ENCODE data around the gene STARD13. TPM values are rescaled to one million over a fixed set of nuclear protein-coding genes. Genes with fewer than 3 reads are reported as not detected.
"Not testable (repeated sequence)": the region's sequence is repeated elsewhere in the genome, so short reads cannot be mapped to it uniquely, and the experiment has no call there.

The STARD13 gene
- total RNA-seq, 2 donors from 2014 or later: 0.50 TPM; not detected in 1

DNA sequence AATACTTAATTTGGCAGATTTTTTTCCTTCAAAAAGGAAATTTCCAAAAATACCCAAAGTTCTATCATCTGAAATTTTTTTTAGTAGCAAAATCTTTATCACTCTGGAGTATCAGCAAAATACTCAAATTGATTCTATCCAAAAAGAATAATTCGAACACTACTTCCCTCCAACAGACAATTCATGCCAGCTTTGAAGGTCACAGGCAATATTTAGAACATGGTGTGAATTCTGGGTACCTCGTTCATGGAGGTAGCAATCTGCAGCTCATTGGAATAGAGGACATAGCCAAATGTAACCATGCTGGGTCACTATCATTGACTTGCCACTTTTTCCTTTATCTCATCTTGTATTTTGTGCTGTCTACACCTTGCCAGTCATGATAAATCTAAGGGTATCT, 119.8 kb downstream of the STARD13 start:
- no peak for DNase-seq (ENCODE audit: low spot score)
- no peak for ATAC-seq
- Mint-ChIP-seq H3K9me3 (peaks cover 6% of the 10 kb centered on the region), H3K36me3 (no peaks in the 10 kb centered on the region), H3K27me3 (peaks cover 0 to 6% of the 10 kb centered on the region in 2 donors), H3K4me3 (no peak overlapping the region), H3K27ac (no peak overlapping the region), H3K4me1 (ENCODE audit: low read depth in 2 of 2) (no peaks in the 10 kb centered on the region)

DNA sequence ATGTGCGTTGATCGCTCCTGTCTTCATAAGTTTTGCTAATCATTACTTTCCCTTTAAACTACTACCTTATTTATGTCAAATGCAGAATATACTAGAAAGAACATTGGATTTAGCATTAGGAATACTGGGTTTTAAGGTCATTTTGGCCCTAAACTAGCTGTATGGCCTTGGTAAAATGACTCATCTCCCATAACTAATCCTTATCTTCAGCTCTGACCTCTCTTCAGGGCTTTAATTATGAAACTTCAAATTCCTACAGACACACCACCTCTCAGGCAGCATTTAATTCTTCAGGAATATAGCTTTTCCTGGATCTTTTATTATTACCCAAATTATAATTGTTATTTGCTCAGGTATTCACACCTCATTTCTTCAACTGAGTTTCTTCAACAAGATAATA, 121.2 kb downstream of the STARD13 start:
- Mint-ChIP-seq H3K27ac (no peak overlapping the region), H3K4me3 (no peak overlapping the region), H3K27me3 (peaks cover 0 to under 1% of the 10 kb centered on the region in 2 donors), H3K4me1 (ENCODE audit: low read depth in 2 of 2) (no peaks in the 10 kb centered on the region), H3K9me3 (peaks cover 6% of the 10 kb centered on the region), H3K36me3 (no peaks in the 10 kb centered on the region)
- no peak for DNase-seq (ENCODE audit: low spot score)
- ATAC-seq: no peak

DNA sequence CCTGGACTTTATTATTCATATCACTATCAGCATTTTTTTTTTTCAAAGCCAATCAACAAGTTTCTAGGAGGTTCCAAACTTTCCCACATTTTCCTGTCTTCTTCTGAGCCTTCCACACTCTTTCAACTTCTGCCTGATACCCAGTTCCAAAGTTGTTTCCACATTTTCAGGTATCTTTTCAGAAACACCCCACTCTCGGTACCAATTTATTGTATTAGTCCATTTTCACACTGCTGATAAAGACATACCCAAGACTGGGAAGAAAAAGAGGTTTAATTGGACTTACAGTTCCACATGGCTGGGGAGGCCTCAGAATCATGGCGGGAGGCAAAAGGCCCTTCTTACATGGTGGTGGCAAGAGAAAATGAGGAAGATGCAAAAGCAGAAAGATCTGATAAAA, 122.8 kb downstream of the STARD13 start:
- not testable (repeated sequence) for H3K9me3 Mint-ChIP-seq; H3K36me3 Mint-ChIP-seq; DNase-seq (ENCODE audit: low spot score); H3K4me1 Mint-ChIP-seq (ENCODE audit: low read depth in 2 of 2); ATAC-seq; H3K4me3 Mint-ChIP-seq; H3K27me3 Mint-ChIP-seq; H3K27ac Mint-ChIP-seq

DNA sequence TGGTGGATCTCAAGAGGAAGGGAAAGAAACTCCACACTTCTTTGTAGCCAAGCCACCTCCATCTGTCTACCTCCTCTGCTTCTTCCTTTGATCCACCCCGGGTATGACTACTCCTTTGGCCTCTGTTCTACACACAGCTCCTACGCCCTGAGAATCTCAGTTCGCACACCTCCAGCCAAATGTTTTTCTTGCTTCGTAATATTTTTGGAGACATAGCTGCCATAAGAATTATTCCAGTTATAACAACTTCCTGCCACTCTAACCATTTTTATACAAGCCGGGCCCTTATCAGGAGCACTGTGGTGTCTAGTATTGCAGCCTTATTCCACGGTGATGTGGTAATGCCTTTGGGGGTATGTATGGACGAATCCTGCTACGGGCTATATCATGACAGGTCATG, 126.7 kb downstream of the STARD13 start:
- ATAC-seq (no peak), DNase-seq (ENCODE audit: low spot score) (no peak)
- Mint-ChIP-seq H3K27ac (no peak overlapping the region), H3K9me3 (peaks cover 6% of the 10 kb centered on the region), H3K27me3 (peaks cover 0 to 2% of the 10 kb centered on the region in 2 donors), H3K4me1 (ENCODE audit: low read depth in 2 of 2) (no peaks in the 10 kb centered on the region), H3K4me3 (no peak overlapping the region), H3K36me3 (no peaks in the 10 kb centered on the region)

DNA sequence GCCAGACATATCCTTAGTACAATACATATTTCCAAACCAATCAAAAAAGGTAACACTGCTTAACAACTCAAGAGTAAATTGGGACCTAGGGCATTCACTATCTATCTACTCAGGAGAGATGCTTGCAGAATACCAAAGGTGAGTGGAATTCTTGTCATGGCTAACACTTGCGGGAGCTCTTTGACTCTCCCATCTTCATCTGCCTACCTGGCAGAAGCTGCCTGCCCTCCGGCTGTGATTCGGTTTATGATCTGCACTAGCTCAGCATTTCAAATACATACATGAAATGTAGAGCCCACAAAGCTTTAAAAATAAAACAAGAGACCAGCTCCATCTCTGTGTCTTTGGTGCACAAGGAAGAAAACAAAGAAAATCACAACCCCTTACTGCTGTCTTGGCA, 127.3 kb downstream of the STARD13 start:
- Mint-ChIP-seq H3K4me3 (no peak overlapping the region), H3K27ac (no peak overlapping the region), H3K9me3 (peaks cover 6% of the 10 kb centered on the region), H3K4me1 (ENCODE audit: low read depth in 2 of 2) (no peaks in the 10 kb centered on the region), H3K27me3 (peaks cover 0 to 2% of the 10 kb centered on the region in 2 donors), H3K36me3 (no peaks in the 10 kb centered on the region)
- ATAC-seq (no peak), DNase-seq (ENCODE audit: low spot score) (no peak)

DNA sequence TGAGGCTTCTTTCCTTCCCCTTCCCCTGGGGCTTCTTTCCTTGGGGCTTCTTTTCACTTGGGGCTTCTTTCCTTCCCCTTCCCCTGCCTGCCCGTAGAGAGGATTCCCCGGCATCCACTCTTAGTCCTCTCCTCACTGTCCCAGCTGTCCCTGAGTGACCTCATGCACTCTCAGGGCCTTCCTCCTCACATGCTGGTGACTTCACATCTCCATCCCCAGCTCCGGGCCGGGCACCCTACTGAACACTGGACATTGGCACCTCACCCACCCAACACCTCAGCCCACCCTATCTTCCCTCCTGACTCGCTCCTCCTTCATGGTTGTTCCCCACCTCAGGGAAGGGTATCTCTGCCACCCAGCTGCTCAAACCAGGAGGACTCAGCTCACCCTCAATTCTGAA, 130.6 kb downstream of the STARD13 start:
- no peak overlapping the region for H3K4me3 Mint-ChIP-seq
- H3K4me1 Mint-ChIP-seq (ENCODE audit: low read depth in 2 of 2): no peaks in the 10 kb centered on the region
- no peak for ATAC-seq

DNA sequence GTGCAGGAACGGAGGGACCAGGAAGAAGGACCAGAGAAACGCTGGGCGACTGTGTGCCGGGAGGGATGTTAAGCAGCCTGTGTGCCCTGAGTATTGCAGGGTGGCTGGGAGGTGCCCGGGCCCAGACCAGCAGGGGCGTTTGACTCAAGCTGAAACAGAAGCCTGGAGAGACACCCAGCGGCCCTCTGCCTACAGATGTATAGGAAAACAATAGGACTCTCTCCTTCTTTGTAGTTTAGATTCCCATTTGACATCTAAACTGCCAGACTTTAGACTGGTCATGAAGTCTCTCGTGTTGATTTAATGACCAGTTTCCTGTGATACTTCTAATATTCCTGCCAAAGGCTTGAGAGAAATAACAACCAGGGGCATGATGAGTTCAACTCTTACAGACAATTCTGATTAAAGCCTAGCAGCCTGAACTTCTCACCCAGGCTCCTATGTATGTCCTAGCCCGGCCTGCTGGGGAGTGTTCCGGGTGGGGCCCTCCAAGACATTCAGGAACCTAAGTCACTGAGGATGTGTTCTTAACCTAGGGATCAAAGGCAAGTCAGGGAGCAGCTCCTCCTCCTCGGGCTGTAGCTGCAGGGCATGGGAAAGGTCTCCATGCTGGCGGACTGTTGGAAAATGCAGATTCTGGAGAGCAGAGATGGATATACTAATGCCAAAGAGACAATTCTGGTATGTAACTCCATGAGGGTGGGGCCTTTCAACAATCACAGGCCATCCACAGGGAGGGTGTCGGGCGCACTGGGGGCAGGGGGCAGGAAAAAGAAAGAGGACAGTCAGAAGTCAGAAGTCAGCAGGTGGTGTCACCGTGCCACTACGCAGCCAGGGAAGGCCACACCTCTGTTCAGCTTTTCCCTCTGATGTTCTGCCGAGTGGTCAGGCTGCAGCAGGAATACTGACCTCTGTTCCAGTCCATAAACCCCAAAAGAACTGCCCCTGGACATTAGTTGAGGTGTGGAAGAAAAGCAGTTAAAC, 131.8 kb downstream of the STARD13 start:
- Mint-ChIP-seq H3K36me3 (no peaks in the 10 kb centered on the region), H3K9me3 (no peaks in the 10 kb centered on the region), H3K4me1 (ENCODE audit: low read depth in 2 of 2) (no peaks in the 10 kb centered on the region), H3K27me3 (peaks cover 2 to 13% of the 10 kb centered on the region in 2 donors), H3K27ac (no peak overlapping the region), H3K4me3 (no peak overlapping the region)
- DNase-seq (ENCODE audit: low spot score) (no peak), ATAC-seq (no peak)

More for the DNA sequence above, 130.6 kb downstream of the STARD13 start:
- H3K36me3 Mint-ChIP-seq: no peaks in the 10 kb centered on the region
- DNase-seq (ENCODE audit: low spot score): no peak
- peaks cover 2 to 13% of the 10 kb centered on the region in 2 donors for H3K27me3 Mint-ChIP-seq
- H3K9me3 Mint-ChIP-seq: no peaks in the 10 kb centered on the region
- H3K27ac Mint-ChIP-seq: no peak overlapping the region

DNA sequence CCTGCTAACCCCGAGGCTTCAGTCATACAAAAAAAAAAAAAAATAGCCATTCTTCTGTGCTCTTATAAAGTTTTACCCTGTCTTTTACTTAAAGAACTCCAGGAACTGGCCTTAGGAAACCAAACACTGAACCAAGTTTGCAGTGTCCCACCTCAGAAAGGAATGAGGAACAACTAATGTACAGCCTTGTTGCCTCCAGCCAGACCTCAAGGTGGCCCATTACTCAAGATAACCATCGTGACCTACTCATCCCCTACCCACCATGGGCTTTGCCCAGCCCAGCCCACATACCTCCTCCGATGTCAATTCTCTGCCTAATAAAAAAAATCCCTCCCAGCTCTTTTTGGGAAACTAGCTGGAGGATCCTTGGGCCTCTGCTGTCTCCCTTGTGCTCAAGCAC, 133.2 kb downstream of the STARD13 start:
- DNase-seq (ENCODE audit: low spot score) (no peak), ATAC-seq (no peak)
- H3K4me1 Mint-ChIP-seq (ENCODE audit: low read depth in 2 of 2): peaks cover 0 to 6% of the 10 kb centered on the region in 2 donors
- H3K4me3 Mint-ChIP-seq: no peak overlapping the region
- H3K36me3 Mint-ChIP-seq: peaks cover 4% of the 10 kb centered on the region
- H3K27ac Mint-ChIP-seq: no peak overlapping the region
- peaks cover 2 to 13% of the 10 kb centered on the region in 2 donors for H3K27me3 Mint-ChIP-seq
- no peaks in the 10 kb centered on the region for H3K9me3 Mint-ChIP-seq

DNA sequence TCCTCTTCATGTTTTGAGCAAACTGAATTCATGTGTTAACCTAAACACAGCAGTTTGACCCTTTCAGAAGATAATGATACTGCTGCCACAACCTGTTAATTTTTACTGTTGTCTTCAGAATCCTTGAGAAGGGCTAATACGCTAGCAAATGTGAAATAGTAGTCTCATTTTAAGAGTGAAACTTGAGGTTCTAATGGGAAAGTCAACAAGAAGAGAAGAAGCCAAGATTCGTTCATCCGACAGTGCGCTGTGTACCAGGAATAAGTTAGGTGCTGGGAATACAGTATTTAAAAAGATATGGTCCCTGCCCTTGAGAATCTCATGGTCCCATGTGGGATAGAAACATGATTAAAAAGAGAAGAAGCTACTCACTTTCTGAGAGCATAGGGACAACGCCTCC, 134.9 kb downstream of the STARD13 start:
- H3K4me1 Mint-ChIP-seq (ENCODE audit: low read depth in 2 of 2): peaks cover 3 to 14% of the 10 kb centered on the region in 2 donors
- H3K27me3 Mint-ChIP-seq: peaks cover 2 to 13% of the 10 kb centered on the region in 2 donors

DNA sequence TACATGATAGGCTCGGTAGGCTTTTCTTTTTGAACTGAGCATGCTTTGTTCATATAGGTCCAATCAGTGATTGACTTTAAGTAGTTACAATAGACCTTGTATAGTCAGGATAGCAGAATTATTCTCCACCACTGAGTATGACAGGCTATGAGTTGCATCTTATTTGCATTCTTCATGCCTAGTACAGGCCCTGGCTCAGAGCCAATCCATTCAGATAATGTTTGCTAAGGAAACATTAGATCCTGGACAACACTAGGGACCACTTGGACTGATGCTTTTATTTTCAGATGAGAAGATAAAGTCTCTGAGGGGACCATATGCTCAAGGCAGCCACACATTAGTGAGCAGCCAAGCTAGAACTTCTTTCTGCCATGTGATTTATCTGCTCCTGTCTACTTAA, 135.4 kb downstream of the STARD13 start:
- H3K4me3 Mint-ChIP-seq: no peak overlapping the region
- H3K36me3 Mint-ChIP-seq: peaks cover 9% of the 10 kb centered on the region
- H3K27me3 Mint-ChIP-seq: peaks cover 2 to 13% of the 10 kb centered on the region in 2 donors
- H3K9me3 Mint-ChIP-seq: no peaks in the 10 kb centered on the region
- DNase-seq (ENCODE audit: low spot score): no peak
- ATAC-seq: no peak
- no peak overlapping the region for H3K27ac Mint-ChIP-seq
- peaks cover 3 to 14% of the 10 kb centered on the region in 2 donors for H3K4me1 Mint-ChIP-seq (ENCODE audit: low read depth in 2 of 2)

More for the DNA sequence above, 134.9 kb downstream of the STARD13 start:
- ATAC-seq (no peak), DNase-seq (ENCODE audit: low spot score) (no peak)
- H3K4me3 Mint-ChIP-seq: no peak overlapping the region
- no peak overlapping the region for H3K27ac Mint-ChIP-seq
- H3K36me3 Mint-ChIP-seq: peaks cover 9% of the 10 kb centered on the region
- H3K9me3 Mint-ChIP-seq: no peaks in the 10 kb centered on the region

DNA sequence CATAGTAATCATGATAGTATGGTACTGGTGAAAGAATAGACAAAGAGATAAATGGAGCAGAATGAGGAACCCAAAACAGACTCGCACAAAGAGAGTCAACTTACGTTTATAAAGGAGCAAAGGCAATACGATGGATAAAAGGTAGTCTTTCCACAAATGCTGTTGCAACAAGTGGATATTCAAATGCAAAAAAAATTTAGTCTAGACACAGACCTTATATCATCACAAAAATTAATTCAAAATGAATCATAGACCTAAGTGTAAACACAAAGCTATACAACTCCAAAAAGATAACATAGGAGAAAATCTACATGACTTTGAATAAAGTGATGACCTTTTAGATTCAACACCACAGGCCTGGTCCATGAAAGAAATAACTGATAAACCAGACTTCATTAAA, 137.7 kb downstream of the STARD13 start:
- Mint-ChIP-seq H3K4me1 (ENCODE audit: low read depth in 2 of 2) (peaks cover 3 to 23% of the 10 kb centered on the region in 2 donors), H3K4me3 (peak overlapping the region; percentile 67), H3K36me3 (peaks cover 18% of the 10 kb centered on the region), H3K27ac (peak overlapping the region in 1 of 2 donors; percentile 73), H3K27me3 (peaks cover 4 to 20% of the 10 kb centered on the region in 2 donors), H3K9me3 (peaks cover 6% of the 10 kb centered on the region)
- DNase-seq (ENCODE audit: low spot score) (no peak), ATAC-seq (no peak)

DNA sequence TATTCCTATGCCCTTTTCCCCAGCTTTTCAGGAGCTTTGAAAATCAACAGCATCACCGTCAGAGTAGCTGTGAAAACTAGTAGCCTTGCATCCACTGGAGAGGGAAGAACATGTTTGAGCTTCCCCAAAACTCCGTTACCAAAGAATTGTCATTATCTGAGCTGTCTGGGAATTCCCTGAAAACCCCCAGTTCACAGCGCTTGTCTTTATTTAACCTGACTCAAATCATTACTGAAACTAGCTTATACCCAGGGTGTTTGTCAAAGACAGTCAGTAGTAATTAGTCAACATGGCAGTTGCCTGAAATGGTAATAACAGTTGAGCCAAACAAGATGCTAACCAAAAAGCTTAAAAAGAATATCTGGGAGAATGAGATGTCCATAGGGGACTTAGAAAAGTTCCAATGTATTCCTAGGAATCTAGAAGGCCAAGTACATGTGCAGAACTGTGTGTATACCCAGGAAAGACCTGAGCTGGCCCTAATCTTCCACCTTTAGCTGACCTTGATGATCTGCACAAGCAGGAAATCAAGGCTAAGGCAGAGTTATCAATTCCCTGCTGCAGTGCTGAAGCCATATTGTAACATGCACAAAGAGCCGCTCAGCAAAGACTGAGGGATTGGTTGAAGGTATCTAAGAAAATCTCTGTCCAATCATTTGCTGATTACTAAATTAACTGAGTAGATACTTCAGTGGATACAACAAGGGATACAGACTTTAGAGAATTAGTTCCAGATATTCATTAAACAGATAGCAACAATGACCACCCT, 138.5 kb downstream of the STARD13 start:
- H3K4me3 Mint-ChIP-seq: peak overlapping the region; percentile 67
- peaks cover 3 to 23% of the 10 kb centered on the region in 2 donors for H3K4me1 Mint-ChIP-seq (ENCODE audit: low read depth in 2 of 2)
- peak overlapping the region in 1 of 2 donors; percentile 73 for H3K27ac Mint-ChIP-seq
- peaks cover 6% of the 10 kb centered on the region for H3K9me3 Mint-ChIP-seq
- H3K27me3 Mint-ChIP-seq: peaks cover 4 to 20% of the 10 kb centered on the region in 2 donors
- H3K36me3 Mint-ChIP-seq: peaks cover 18% of the 10 kb centered on the region
- no peak for DNase-seq (ENCODE audit: low spot score)
- ATAC-seq: peak; percentile 79 to 87

DNA sequence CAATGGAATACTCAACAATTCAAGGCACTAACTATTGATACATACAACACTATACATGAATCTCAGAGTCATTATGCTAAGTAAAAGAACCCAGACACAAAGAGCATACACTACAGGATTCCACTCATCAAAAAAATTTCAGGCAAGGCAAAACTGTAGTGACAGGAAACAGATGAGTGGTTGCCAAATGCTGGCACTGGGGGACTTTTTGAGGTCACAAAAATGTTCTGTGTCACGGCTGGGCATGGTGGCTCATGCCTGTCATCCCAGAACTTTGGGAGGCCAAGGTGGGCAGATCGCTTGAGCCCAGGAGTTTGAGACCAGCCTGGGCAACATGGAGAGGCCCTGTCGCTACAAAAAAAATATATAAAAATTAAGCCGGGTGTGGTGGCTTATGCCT, 139.9 kb downstream of the STARD13 start:
- peak overlapping the region in 1 of 2 donors; percentile 42 for H3K27ac Mint-ChIP-seq
- ATAC-seq: peak in 1 of 2 donors; percentile 67
- H3K4me3 Mint-ChIP-seq: peak overlapping the region; percentile 43
- no peak for DNase-seq (ENCODE audit: low spot score)
- peaks cover 18% of the 10 kb centered on the region for H3K36me3 Mint-ChIP-seq
- peaks cover 4 to 8% of the 10 kb centered on the region in 2 donors for H3K27me3 Mint-ChIP-seq
- H3K4me1 Mint-ChIP-seq (ENCODE audit: low read depth in 2 of 2): peaks cover 3 to 23% of the 10 kb centered on the region in 2 donors
- peaks cover 6% of the 10 kb centered on the region for H3K9me3 Mint-ChIP-seq
